Superior temporal gyrus (tissue), 1 donor: Measurements from ENCODE around the gene SIGLEC1.

ENCODE experiments used
- DNase-seq: peaks from one replicate; pipeline ENCODE4 v3.0.0-alpha.2; 2016; ENCODE audit errors: extremely low spot score

Gene SIGLEC1

GRCh38 chr20:3680701-3681351 lies 31.6 kb downstream of the SIGLEC1 start:
- no peak for DNase-seq

- DNase-seq, result no peak
Measured at GRCh38 chr20:3679749-3680700, 32.4 kb downstream of the SIGLEC1 start.

DNA sequence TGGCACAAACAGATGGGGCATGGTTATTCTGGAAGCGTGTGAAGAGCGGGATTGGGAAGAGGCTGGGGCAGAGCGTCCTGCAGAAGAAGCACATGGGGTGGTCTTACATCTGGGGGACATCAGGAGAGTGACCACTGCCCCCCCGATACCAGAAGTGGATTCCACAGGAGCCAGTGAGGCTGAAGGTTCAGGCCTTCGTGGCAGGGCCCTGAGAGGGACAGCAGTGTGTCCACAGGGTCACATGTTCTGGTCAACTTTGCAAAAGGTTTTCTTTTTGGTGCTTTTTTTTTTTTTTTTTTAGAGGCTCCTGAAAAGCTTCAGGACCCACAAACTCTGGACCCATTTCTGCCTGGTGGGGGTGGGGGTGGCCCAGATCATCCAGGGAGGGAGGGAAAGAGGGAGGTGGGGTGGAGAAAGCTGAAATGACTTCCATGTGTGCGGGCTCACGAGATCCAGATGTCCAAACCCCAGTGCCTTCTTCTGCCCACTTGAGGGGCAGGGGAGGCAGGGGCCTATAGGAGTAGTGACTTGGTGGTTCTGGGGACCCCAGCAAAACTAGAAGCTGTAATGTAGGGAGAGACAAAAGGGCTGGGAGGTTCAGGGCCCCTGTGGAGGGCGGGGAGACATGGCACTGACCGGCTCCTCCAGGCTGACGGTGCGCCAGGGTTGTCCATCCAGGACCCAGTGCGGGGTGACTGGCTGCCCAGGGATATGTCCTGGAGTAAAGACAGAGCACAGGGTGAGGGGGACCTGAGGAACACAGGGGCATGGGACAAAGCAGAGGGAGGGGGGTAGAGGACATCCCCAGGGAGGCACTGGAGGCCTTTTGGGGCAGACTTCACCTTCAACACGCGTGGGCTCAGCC lies 33.3 kb downstream of the SIGLEC1 start:
- no peak for DNase-seq

GRCh38 chr20:3678198-3678597 lies 34.2 kb downstream of the SIGLEC1 start:
- no peak for DNase-seq

- no peak for DNase-seq
Measured at GRCh38 chr20:3677733-3678132, 34.7 kb downstream of the SIGLEC1 start.

GRCh38 chr20:3674995-3675900 lies 37.2 kb downstream of the SIGLEC1 start:
- no peak for DNase-seq

DNA sequence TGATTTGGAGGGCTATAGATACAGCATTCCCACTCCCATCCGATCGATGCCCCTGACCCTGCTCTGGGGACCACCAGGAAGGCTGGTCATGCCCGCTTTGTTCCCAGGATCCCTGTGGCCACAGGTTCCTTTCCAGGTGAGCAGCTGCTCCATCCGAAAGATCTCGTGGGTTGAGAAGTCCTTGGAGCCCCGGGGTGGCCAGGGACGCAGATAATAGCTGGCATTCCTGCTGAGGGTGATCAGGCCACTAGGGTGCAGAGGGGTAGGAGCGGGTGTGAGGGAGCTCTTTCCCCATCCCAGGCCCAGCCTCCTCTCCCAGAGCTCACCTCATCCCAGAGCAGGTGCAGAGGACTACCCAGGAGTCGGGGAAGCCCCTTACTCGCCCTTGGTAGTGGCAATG lies 38.0 kb downstream of the SIGLEC1 start:
- no peak for DNase-seq

DNA sequence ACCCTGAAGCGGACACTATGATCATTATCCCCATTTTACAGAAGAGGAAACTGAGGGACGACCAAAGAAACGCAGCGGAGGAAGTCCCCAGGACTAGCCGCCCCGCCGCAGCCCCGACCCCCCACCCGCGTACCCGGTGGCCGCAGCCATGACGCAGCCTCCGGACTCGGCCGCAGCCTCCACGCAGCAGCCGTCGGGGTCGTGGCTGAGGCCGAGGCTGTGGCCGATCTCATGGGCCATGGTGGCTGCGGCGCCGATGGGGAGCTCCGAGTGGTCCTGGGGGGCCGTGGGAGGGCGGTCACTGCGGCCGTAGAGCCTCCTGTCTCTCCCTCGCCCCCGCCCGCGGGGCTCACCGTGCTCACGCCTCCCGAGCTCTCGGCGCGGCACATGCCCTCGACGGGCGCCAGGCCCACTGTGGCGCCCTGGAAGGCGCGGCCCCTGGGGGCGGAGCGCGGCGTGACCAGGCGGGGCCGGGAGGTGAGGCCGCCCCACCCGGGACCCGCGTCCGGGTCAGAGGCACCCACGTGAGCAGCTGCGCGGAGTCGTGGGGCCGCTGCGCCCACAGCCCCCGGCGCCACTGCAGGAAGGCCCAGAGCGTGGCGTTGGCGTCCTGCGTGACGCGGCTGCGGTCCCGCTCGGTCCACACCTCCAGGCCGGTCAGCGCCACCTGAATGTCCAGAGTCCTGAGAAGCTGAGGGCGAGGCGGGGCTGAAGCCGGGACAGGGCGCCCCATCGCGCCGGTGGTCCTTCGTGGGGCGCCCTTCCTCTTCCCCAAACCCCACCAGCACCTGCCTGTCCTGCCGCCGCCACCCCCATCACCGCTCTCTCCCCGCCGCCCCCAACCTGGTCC lies 39.0 kb downstream of the SIGLEC1 start:
- no peak for DNase-seq

DNA sequence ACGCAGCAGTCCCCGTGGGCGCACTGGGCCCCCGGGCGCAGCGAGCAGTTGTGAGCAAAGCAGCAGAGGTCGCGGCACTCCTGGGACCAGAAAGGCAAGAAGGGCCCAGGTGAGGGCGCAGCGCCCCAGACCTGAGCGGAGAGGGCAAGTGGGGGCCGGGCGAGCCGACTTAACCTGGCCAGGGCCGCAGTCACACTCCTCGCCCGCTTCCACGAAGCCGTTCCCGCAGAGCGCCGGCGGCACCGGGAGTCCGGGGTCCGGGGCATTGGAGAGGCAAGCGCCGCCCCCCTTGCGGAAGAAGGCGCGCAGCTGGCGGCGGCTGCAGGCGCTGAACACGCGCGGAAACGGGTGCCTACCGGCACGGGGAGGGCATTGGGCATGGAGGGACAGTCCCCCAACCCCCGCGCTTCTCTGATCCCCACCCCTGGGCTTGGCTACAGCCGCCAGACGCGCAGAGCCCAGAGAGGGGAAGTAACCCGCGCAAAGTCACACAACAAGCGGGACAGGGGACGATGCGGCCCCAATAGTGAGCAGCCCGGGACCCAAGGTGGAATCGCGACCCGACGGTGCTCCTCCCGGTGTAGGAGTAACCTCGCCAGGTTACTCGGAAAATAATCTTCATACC lies 39.7 kb downstream of the SIGLEC1 start:
- DNase-seq, result no peak

- DNase-seq, result no peak
Measured at GRCh38 chr20:3671986-3672546, 40.3 kb downstream of the SIGLEC1 start.

DNA sequence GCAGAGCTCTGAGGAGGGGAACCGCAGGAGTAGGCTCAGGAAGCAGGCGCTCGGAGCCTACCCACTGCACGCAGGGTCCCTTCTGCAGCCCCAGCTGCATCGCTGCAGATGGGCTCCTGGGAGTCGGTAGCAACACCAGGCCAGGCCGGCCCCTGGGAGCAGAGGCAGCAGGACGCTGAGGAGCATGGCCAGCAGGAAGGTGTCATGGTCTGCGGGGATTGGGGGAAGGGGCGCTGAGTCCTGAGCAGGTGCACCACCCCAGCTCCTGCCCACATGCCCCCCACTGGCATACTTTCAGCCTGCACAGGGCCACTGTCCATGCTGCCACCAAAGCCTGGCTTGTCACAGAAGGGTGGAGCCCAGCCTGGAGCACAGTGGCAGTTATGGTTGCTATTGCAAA lies 41.5 kb downstream of the SIGLEC1 start:
- DNase-seq, result no peak

GRCh38 chr20:3670511-3670910 lies 41.9 kb downstream of the SIGLEC1 start:
- no peak for DNase-seq

DNA sequence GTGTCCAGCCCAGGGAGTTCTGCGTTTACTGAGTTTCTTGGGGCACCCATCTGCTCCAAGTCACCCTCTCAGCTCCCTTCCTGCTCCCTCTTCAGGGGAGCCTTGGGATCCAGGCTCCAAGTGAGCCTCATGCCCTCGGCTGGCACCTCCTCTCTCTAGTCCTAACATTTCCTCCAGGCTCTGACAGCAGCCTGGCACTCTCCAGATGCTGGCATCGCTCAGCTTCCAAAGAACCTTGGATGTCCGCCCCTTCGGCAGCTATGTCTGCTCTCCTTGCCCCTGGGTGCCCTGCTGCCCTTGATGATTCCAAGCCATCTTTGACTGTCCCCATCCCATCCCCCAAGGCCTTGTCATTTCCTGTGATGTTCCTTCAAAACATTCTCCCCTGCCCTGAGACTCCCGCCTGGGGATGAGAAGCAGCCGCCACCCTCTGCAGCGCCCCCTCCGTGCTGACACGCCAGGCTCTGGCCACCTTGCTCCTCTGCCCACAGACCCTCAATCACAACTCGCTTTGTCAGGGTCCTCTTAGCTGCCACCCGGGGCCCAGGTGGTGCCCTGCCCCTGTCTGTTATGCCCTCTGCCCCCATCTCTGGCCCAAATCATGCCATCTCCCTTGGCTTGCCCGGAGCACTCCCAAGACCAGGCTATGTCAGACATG lies 42.6 kb downstream of the SIGLEC1 start:
- no peak for DNase-seq

DNA sequence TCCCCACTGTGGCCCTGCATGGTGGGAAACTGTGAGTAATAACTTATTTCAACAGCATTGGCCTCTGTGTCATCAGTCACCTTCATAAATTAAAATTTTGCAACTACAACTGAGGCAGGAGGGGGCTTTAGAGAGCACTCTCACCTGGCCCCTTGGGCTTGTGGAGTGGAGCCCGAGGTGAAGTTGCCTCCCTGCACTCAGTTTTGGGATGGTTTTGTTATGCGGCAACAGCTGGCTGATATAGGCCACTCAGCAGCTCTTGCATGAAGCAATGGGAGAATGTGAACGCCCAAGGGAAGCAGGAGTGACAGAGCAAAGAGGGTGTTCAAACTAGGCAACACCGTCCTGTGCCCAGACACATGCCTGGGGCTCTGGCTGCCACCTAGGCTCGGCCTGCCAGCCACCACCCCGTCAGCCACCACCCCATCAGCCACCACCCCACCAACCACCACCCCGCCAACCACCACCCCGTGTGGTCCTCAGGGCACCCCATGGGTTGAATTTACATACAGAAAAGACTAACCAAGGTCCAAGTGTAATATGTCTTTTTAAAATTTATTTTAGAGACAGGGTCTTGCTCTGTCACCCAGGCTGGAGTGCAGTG lies 44.9 kb downstream of the SIGLEC1 start:
- DNase-seq, result no peak

DNA sequence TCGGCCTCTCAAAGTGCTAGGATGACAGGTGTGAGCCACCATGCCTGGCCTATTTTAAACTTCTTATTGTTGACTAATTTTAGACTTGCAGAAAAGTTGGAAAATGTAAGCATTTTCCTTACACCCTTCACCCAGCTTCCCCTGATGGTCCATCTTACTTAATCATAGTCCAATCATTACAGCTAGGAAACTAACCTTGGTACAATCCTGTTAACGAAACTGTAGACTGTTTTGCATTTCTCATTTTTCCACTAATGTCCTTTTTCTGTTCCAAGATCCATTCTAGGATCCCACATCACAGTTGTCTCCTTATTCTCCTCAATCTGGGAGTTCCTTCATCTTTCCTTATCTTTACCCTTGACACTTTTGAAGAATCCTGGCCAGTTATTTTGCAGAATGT lies 48.5 kb downstream of the SIGLEC1 start:
- DNase-seq, result no peak

DNA sequence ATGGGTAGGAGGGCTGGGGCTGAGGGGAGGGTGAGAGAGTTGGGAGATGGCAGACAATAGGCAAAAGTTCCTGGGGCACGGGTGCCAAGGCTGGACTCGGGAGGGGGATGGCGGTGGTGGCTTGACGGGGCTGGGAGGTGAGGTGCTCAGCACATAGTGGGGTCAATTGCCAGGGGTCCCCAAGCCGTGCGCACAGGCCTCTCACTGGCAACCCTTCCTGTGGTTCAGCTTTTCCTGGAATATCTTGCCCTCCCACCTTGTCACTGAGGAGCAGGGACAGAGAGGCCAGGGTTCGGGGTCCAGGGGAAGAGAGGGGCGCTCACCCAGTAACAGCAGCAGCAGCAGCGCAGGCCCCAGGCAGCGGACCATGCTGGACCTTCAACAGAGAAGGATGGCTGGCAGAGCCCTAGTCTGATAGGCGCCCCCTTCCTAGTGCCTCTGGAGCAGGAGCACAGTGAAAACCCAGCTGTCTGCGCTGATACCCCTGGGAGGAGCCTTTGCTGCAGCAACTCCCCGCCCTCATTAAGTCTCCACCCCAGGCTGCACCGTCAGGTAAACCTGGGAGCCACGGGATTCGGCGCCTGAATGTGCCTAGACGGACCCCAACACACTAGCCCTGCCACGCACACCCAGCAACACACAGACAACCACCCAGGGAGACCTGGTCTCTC lies 49.2 kb downstream of the SIGLEC1 start, which contains the start of gene GFRA4:
GFRA4 (minus strand) TSS at position 369 of the 671 bp plus-strand sequence; CDS start at position 369, 0 bp downstream.
- DNase-seq, result no peak
